DMS114 treated with DMSO at 0.1 percent for 48 hours (cell line): ENCODE results near the gene ATN1.
"Not testable (repeated sequence)": the region's sequence is repeated elsewhere in the genome, so short reads cannot be mapped to it uniquely, and the experiment has no call there.

ENCODE experiments used
- DNase-seq: peaks from one replicate; lab custom pipeline; 2025; ENCODE audit not compliant: unreplicated experiment; lab: John Stamatoyannopoulos, UW

Gene ATN1

GRCh38 chr12:6904280-6905276 is 23.2 kb upstream of the ATN1 start, which contains the start of gene LRRC23:
Gene LRRC23, plus strand, starts transcription at chr12:6904822. Its CDS starts 812 bp downstream, at chr12:6905634.
- peak; percentile 97 for DNase-seq

DNA sequence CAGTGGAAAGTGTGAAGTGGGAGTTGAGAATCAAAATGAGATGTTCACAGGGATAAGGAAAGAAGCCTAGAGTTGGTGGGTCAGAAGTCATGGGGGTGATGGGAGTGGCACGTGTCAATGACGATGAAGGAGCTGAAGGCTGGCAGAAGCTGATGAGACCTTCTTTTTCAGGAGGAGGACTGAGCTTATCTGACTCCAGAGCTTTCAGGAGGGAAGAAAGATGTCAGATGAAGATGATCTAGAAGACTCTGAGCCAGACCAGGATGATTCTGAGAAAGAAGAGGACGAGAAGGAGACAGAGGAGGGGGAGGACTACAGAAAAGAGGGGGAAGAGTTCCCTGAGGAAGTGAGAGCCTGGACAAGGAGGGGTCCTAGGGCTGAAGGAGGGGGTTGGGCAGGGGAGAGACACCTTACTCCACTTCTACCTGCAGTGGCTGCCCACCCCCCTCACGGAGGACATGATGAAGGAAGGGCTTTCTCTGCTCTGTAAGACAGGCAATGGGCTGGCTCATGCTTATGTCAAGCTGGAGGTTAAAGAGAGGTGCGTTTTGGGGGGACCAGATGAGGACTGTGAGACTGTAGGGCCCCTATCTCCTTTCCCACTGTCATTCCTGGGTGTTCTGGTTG is 22.2 kb upstream of the ATN1 start:
- DNase-seq = no peak

DNA sequence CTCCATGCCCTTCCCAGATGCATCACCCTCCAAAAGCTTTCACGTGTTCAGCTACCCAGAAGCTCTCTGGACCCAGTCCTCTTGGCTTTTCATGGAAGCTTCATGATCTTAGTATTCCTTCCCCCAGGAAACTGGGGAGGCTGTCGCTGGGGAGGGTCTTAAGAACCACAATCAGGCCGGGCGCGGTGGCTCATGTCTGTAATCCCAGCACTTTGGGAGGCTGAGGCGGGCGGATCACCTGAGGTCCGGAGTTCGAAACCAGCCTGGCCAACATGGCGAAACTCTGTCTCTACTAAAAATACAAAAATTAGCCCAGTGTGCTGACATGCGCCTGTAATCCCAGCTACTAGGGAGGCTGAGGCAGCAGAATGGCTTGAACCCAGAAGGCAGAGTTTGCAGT is 19.6 kb upstream of the ATN1 start:
- not testable (repeated sequence) for DNase-seq

- no peak for DNase-seq
These were observed 18.2 kb upstream of the ATN1 start for GRCh38 chr12:6909421-6910145.

GRCh38 chr12:6912164-6912935 is 15.4 kb upstream of the ATN1 start:
- no peak for DNase-seq

DNA sequence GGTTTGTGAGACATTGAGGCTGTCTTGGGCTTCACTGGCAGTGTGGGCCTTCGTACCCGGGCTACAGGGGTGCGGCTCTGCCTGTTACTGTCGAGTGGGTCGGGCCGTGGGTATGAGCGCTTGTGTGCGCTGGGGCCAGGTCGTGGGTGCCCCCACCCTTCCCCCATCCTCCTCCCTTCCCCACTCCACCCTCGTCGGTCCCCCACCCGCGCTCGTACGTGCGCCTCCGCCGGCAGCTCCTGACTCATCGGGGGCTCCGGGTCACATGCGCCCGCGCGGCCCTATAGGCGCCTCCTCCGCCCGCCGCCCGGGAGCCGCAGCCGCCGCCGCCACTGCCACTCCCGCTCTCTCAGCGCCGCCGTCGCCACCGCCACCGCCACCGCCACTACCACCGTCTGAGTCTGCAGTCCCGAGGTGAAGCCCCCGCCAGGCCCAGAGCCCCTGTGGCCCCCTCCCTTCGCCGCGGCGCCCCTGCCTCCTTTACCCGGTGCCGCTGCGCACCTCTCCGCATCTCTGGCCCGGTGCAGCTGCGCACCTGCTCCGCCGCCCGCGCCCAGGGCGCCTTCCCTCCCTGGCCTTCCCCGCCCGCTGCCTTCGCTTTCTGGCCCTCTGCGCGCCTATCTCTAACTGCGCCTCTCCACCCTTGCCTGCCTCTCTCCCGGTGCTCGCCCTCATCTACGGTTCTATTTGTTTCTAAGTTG is 13.4 kb upstream of the ATN1 start, which contains the start of gene ENO2:
TSS of gene ENO2 (plus strand) at position 335 of the 701 bp plus-strand sequence. CDS start 1,253 bp downstream, outside the sequence.
- no peak for DNase-seq

DNA sequence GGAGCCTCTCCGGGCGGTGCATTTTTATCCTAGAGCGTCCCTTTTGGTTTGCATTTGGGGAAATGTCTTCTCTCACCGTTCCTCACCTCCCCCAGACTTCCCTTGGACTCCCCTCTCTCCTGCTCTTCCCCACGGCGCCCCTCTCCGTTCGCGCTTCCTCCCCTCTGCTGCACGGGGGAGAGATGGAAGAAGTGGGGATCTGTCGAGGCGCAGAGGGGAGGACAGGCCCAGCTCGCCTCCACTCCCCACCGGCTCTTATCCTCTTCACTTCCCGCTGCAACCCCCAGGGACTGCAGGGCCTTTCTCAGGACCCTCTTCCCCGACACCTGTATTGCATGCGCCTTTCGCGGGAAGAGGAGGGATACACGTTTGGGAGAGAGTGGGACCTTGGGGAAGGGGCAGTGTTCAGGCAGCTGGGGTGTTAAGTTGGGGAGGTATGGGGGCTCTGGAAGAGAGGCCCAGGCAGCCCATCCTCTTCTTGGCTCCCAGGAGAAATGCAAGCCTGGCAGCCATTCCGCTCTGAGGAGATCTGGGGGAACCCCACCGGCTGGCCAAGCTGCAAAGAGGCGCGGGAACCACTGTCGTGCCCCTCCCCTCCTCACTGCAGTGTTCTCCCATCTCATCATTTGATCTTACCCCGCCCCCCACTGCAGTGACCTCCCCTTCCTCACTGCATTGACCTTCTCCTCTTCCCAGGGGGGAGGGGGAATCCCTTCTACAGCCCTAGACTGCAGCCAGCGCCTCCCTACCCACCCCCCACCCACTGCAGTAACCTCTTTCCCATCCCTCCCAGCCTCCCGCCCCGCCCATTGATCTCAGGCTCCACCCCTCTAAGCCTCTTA is 12.6 kb upstream of the ATN1 start:
- DNase-seq = no peak

GRCh38 chr12:6915789-6916285 is 11.9 kb upstream of the ATN1 start:
- DNase-seq = no peak

- DNase-seq = no peak
These were observed 11.1 kb upstream of the ATN1 start for GRCh38 chr12:6916426-6917200.

DNA sequence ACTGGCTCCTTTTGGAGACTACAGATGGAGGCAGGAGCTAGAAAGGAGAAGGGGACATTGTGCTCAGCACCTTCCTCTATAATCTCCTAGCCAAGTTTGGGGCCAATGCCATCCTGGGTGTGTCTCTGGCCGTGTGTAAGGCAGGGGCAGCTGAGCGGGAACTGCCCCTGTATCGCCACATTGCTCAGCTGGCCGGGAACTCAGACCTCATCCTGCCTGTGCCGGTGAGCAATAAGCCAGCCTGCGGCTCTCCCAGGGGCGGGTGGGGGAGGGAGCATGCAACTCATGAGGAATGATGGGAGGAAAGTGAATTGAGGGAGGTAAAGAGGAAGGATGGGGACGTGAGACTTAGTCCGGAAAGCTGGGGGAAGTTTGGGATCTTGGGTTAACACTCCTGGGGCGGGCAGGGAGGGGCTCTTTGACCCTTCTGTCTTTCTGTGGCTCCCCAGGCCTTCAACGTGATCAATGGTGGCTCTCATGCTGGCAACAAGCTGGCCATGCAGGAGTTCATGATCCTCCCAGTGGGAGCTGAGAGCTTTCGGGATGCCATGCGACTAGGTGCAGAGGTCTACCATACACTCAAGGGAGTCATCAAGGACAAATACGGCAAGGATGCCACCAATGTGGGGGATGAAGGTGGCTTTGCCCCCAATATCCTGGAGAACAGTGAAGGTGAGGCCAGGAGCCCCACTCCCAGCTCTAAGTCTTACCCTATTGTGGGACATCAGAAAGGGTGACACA is 10.1 kb upstream of the ATN1 start:
- DNase-seq = no peak

GRCh38 chr12:6919588-6919987 is 8.2 kb upstream of the ATN1 start:
- no peak for DNase-seq

DNA sequence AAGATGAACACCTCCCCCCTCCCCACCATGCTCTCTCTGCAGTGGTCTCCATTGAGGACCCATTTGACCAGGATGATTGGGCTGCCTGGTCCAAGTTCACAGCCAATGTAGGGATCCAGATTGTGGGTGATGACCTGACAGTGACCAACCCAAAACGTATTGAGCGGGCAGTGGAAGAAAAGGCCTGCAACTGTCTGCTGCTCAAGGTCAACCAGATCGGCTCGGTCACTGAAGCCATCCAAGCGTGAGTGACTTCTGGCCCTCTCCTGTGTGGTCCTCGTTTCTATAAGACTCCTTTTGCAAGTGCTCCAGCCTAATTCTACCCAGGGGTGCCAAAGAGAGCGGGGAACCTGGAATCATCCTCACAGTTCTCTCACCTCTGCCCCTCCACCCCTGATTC is 6.2 kb upstream of the ATN1 start:
- DNase-seq = no peak

DNA sequence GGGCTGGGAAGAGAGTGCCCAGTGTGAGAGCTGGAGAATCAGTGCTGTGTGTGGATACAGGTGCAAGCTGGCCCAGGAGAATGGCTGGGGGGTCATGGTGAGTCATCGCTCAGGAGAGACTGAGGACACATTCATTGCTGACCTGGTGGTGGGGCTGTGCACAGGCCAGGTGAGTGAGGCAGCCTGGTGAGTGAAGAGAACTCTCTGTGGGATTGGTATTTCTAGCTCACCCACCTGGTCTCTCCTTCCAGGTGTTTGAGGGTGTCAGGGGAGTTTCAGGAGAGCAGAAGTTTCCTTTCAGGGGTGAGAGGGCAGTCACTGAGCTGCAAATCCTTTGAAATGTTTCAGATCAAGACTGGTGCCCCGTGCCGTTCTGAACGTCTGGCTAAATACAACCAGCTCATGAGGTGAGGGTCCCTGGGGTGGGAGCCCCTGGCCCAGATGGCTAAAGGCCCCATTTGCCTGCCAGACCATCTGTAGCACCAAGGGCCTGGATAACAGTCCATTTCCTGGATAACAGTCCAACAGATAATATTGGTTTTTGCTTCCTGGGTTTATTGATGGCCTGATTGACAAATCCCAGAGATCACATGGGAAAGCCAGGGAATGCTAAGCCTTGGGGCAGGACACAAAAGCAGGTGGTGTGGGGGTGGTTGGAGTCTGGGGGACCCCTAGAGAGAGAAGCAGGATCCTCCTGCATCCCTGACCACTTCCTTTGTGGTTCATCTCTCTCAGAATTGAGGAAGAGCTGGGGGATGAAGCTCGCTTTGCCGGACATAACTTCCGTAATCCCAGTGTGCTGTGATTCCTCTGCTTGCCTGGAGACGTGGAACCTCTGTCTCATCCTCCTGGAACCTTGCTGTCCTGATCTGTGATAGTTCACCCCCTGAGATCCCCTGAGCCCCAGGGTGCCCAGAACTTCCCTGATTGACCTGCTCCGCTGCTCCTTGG is 5.5 kb upstream of the ATN1 start:
- no peak for DNase-seq

- no peak for DNase-seq
These were observed 4.6 kb upstream of the ATN1 start for GRCh38 chr12:6923003-6923732.

- no peak for DNase-seq
These were observed 3.9 kb upstream of the ATN1 start for GRCh38 chr12:6923851-6924250.

DNA sequence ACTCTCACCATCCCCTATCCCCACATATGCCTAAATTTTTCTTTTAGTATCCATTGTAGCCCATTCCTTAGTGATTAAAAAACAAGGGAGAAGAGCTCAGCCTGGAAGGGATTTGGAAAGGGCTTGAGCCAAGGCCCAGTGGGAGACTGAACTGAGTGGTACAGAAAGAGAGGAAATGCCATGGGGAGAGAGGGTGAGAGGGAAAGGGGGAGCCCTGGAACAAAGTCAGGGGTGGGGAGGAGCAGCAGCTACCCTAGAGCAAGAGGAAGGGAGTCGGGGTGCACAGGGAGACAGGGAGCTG is 2.6 kb upstream of the ATN1 start:
- no peak for DNase-seq
